Subcutaneous adipose tissue (tissue), 4 donors: Measurements from ENCODE around the gene FSD2. TPM values are rescaled to one million over a fixed set of nuclear protein-coding genes. Genes with fewer than 3 reads are reported as not detected.

Experiments
- CTCF ChIP-seq: fragments of 450-650 bp; IDR thresholded peaks from one replicate; pipeline ENCODE4 v1.5.1; 2016; ENCODE audit warnings: low read depth, mild to moderate bottlenecking, control low read depth, antibody characterized with exemption, moderate library complexity
- total RNA-seq, 4 donors: library from RNA; depleted of rRNA; stranded (reverse); fragments of >200 nt; gene quantifications; one replicate each; pipeline ENCODE4 v1.1.0, GENCODE V29; 2016

The FSD2 gene
- total RNA-seq, 4 donors from 2014 or later, result not detected

- TF ChIP-seq CTCF, result no peak
These were observed 57.6 kb downstream of the FSD2 start for GRCh38 chr15:82748315-82748714.

GRCh38 chr15:82743810-82744209 is 62.1 kb downstream of the FSD2 start:
- TF ChIP-seq CTCF, result no peak

- TF ChIP-seq CTCF, result no peak
These were observed 63.7 kb downstream of the FSD2 start for GRCh38 chr15:82742134-82742533.

- TF ChIP-seq CTCF, result no peak
These were observed 66.8 kb downstream of the FSD2 start for GRCh38 chr15:82739086-82739485.

GRCh38 chr15:82737975-82738374 is 67.9 kb downstream of the FSD2 start:
- no peak for TF ChIP-seq CTCF

- TF ChIP-seq CTCF, result no peak
These were observed 74.3 kb downstream of the FSD2 start for GRCh38 chr15:82731527-82731926.

GRCh38 chr15:82730022-82730530 is 75.8 kb downstream of the FSD2 start:
- TF ChIP-seq CTCF, result no peak
